ENCODE results near the gene BDKRB2.

GRCh38 chr14:96176811-96177211 is 27.8 kb upstream of the BDKRB2 start:
- TF ChIP-seq CTCF (IDR thresholded peaks at IDR 0.05) (no peak), POLR2AphosphoS5 (IDR thresholded peaks at IDR 0.05) (no peak), POLR2A (IDR thresholded peaks at IDR 0.05) (no peak)
